HG02571 (cell line): ENCODE measurements around the gene NPTX1.
"Not testable (repeated sequence)": the region's sequence is repeated elsewhere in the genome, so short reads cannot be mapped to it uniquely, and the experiment has no call there.

ENCODE experiments used
- ATAC-seq: cut with Tn5 transposase; IDR thresholded peaks from one replicate; pipeline ENCODE4 v1.9.1; 2021; ENCODE audit warnings: mild to moderate bottlenecking, moderate library complexity; ENCODE audit not compliant: unreplicated experiment

Gene NPTX1

GRCh38 chr17:80475910-80476876, at the start of gene NPTX1:
Gene NPTX1, minus strand, starts transcription at chr17:80476607. Its CDS starts 161 bp downstream, at chr17:80476446.
- no peak for ATAC-seq

GRCh38 chr17:80523956-80524712, 47.7 kb upstream of the NPTX1 start:
- no peak for ATAC-seq

GRCh38 chr17:80523054-80523744, 46.8 kb upstream of the NPTX1 start:
- ATAC-seq: no peak

- no peak for ATAC-seq
These were observed 44.5 kb upstream of the NPTX1 start for GRCh38 chr17:80520810-80521455.

GRCh38 chr17:80519091-80519781, 42.8 kb upstream of the NPTX1 start:
- no peak for ATAC-seq

GRCh38 chr17:80518392-80518791, 42.0 kb upstream of the NPTX1 start:
- no peak for ATAC-seq

- no peak for ATAC-seq
These were observed 41.2 kb upstream of the NPTX1 start for GRCh38 chr17:80517641-80518040.

GRCh38 chr17:80516171-80516932, 39.9 kb upstream of the NPTX1 start:
- no peak for ATAC-seq

GRCh38 chr17:80513892-80514291, 37.5 kb upstream of the NPTX1 start:
- ATAC-seq: no peak

GRCh38 chr17:80513201-80513600, 36.8 kb upstream of the NPTX1 start:
- ATAC-seq: no peak

GRCh38 chr17:80512233-80512632, 35.8 kb upstream of the NPTX1 start:
- ATAC-seq: no peak

- ATAC-seq: no peak
These were observed 35.1 kb upstream of the NPTX1 start for GRCh38 chr17:80511222-80512180.

- no peak for ATAC-seq
These were observed 34.4 kb upstream of the NPTX1 start for GRCh38 chr17:80510772-80511171.

- ATAC-seq: no peak
These were observed 33.7 kb upstream of the NPTX1 start for GRCh38 chr17:80510132-80510531.

GRCh38 chr17:80509311-80509710, 32.9 kb upstream of the NPTX1 start:
- no peak for ATAC-seq

GRCh38 chr17:80507965-80508364, 31.6 kb upstream of the NPTX1 start:
- no peak for ATAC-seq

- not testable (repeated sequence) for ATAC-seq
These were observed 30.8 kb upstream of the NPTX1 start for GRCh38 chr17:80507177-80507576.

GRCh38 chr17:80504686-80505413, 28.4 kb upstream of the NPTX1 start:
- no peak for ATAC-seq
